Embryonic facial prominence (tissue), 1 donor: ENCODE results near the gene NPHP4.

ENCODE experiments used
- DNase-seq: peaks from one replicate; pipeline ENCODE4 v3.0.0-alpha.2; 2016; ENCODE audit errors: extremely low spot score

The NPHP4 gene

GRCh38 chr1:5992026-5992813 is at the start of gene NPHP4:
Gene NPHP4 (minus strand): TSS chr1:5992425. CDS start chr1:5986289, 6,136 bp downstream.
- peak; percentile 99 for DNase-seq

- DNase-seq: no peak
Measured at GRCh38 chr1:6041432-6042062, 49.3 kb upstream of the NPHP4 start.

GRCh38 chr1:6040861-6041415 is 48.7 kb upstream of the NPHP4 start:
- DNase-seq: no peak

- DNase-seq: no peak
Measured at GRCh38 chr1:6040444-6040843, 48.2 kb upstream of the NPHP4 start.

GRCh38 chr1:6039031-6039430 is 46.8 kb upstream of the NPHP4 start:
- DNase-seq: no peak

- DNase-seq: no peak
Measured at GRCh38 chr1:6038603-6039002, 46.4 kb upstream of the NPHP4 start.

GRCh38 chr1:6037338-6037762 is 45.1 kb upstream of the NPHP4 start:
- DNase-seq: no peak

- DNase-seq: no peak
Measured at GRCh38 chr1:6035719-6036118, 43.5 kb upstream of the NPHP4 start.

GRCh38 chr1:6035303-6035702 is 43.1 kb upstream of the NPHP4 start:
- DNase-seq: no peak

- no peak for DNase-seq
Measured at GRCh38 chr1:6034750-6035096, 42.5 kb upstream of the NPHP4 start.

GRCh38 chr1:6033986-6034749 is 41.9 kb upstream of the NPHP4 start:
- DNase-seq: no peak

GRCh38 chr1:6033124-6033523 is 40.9 kb upstream of the NPHP4 start:
- no peak for DNase-seq

- DNase-seq: no peak
Measured at GRCh38 chr1:6030547-6031261, 38.5 kb upstream of the NPHP4 start.

GRCh38 chr1:6030132-6030531 is 37.9 kb upstream of the NPHP4 start:
- DNase-seq: no peak

- no peak for DNase-seq
Measured at GRCh38 chr1:6029351-6029750, 37.1 kb upstream of the NPHP4 start.

- DNase-seq: no peak
Measured at GRCh38 chr1:6028042-6028850, 36.0 kb upstream of the NPHP4 start.

- no peak for DNase-seq
Measured at GRCh38 chr1:6027591-6027990, 35.4 kb upstream of the NPHP4 start.

GRCh38 chr1:6026095-6026809 is 34.0 kb upstream of the NPHP4 start:
- no peak for DNase-seq

- DNase-seq: no peak
Measured at GRCh38 chr1:6025269-6026094, 33.3 kb upstream of the NPHP4 start.
